ENCODE data around the gene LRRC45. TPM values are rescaled to one million over a fixed set of nuclear protein-coding genes. Genes with fewer than 3 reads are reported as not detected.

The LRRC45 gene
- total and polyA plus RNA-seq, 9 of the 15 experiments (the other 6 are each of a cell fraction or from before 2014, with no cell fraction given): 3.5 to 21.5 (median 11.2) TPM; not detected in 2

- TF ChIP-seq CBFA2T2 (conservative IDR thresholded peaks at IDR 0.05) (no peak), IRF2 (CRISPR knock-in tag; IDR thresholded peaks at IDR 0.05) (no peak), ATF2 (CRISPR knock-in tag; IDR thresholded peaks at IDR 0.05) (no peak), KDM4B (IDR thresholded peaks at IDR 0.05; ENCODE audit: borderline replicate concordance in 2 of 2, low read depth in 1 of 2) (peak in 1 of 2 experiments; percentile 90; a peak in 1 of 4 replicates), ZNF592 (IDR thresholded peaks at IDR 0.05) (peak; percentile 92), TAF1 (IDR thresholded peaks at IDR 0.05; ENCODE audit: control insufficient read depth, extremely low read depth, insufficient read depth, low read length, severe bottlenecking) (peak; percentile 82), ILK (tag; IDR thresholded peaks at IDR 0.05; ENCODE audit: borderline replicate concordance, low read depth) (no peak), ZNF347 (CRISPR knock-in tag; IDR thresholded peaks at IDR 0.05; ENCODE audit: low read depth) (no peak), POLR2G (IDR thresholded peaks at IDR 0.05; ENCODE audit: low read depth, low read length) (peak; percentile 62)
- TF ChIP-seq, protein P1, sequence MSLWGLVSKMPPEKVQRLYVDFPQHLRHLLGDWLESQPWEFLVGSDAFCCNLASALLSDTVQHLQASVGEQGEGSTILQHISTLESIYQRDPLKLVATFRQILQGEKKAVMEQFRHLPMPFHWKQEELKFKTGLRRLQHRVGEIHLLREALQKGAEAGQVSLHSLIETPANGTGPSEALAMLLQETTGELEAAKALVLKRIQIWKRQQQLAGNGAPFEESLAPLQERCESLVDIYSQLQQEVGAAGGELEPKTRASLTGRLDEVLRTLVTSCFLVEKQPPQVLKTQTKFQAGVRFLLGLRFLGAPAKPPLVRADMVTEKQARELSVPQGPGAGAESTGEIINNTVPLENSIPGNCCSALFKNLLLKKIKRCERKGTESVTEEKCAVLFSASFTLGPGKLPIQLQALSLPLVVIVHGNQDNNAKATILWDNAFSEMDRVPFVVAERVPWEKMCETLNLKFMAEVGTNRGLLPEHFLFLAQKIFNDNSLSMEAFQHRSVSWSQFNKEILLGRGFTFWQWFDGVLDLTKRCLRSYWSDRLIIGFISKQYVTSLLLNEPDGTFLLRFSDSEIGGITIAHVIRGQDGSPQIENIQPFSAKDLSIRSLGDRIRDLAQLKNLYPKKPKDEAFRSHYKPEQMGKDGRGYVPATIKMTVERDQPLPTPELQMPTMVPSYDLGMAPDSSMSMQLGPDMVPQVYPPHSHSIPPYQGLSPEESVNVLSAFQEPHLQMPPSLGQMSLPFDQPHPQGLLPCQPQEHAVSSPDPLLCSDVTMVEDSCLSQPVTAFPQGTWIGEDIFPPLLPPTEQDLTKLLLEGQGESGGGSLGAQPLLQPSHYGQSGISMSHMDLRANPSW (CRISPR knock-in tag; IDR thresholded peaks at IDR 0.05): no peak
- TF ChIP-seq, protein P2, sequence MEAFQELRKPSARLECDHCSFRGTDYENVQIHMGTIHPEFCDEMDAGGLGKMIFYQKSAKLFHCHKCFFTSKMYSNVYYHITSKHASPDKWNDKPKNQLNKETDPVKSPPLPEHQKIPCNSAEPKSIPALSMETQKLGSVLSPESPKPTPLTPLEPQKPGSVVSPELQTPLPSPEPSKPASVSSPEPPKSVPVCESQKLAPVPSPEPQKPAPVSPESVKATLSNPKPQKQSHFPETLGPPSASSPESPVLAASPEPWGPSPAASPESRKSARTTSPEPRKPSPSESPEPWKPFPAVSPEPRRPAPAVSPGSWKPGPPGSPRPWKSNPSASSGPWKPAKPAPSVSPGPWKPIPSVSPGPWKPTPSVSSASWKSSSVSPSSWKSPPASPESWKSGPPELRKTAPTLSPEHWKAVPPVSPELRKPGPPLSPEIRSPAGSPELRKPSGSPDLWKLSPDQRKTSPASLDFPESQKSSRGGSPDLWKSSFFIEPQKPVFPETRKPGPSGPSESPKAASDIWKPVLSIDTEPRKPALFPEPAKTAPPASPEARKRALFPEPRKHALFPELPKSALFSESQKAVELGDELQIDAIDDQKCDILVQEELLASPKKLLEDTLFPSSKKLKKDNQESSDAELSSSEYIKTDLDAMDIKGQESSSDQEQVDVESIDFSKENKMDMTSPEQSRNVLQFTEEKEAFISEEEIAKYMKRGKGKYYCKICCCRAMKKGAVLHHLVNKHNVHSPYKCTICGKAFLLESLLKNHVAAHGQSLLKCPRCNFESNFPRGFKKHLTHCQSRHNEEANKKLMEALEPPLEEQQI (IDR thresholded peaks at IDR 0.05): no peak
- TF ChIP-seq, protein P3, sequence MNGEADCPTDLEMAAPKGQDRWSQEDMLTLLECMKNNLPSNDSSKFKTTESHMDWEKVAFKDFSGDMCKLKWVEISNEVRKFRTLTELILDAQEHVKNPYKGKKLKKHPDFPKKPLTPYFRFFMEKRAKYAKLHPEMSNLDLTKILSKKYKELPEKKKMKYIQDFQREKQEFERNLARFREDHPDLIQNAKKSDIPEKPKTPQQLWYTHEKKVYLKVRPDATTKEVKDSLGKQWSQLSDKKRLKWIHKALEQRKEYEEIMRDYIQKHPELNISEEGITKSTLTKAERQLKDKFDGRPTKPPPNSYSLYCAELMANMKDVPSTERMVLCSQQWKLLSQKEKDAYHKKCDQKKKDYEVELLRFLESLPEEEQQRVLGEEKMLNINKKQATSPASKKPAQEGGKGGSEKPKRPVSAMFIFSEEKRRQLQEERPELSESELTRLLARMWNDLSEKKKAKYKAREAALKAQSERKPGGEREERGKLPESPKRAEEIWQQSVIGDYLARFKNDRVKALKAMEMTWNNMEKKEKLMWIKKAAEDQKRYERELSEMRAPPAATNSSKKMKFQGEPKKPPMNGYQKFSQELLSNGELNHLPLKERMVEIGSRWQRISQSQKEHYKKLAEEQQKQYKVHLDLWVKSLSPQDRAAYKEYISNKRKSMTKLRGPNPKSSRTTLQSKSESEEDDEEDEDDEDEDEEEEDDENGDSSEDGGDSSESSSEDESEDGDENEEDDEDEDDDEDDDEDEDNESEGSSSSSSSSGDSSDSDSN (IDR thresholded peaks at IDR 0.05; ENCODE audit: borderline replicate concordance in 1 of 2, low read depth in 2 of 2, low read length in 2 of 2): peak; percentile 51 to 71; a peak in 2 of 4 replicates
Observed at GRCh38 chr17:82065638-82066303, 42.7 kb downstream of the LRRC45 start, which contains the start of gene DUS1L (continued).
